ENCODE data around the gene FNIP1. TPM values are rescaled to one million over a fixed set of nuclear protein-coding genes. Genes with fewer than 3 reads are reported as not detected.

FNIP1 gene
- total RNA-seq, 1 experiment from 2014 or later = 14.9 TPM

- H3K36me3 ChIP-seq = peaks cover 24% of the 10 kb centered on the region
- no peak overlapping the region for H3K4me3 ChIP-seq
- H3K27me3 ChIP-seq = no peaks in the 10 kb centered on the region
- peaks cover 38% of the 10 kb centered on the region for H3K9me3 ChIP-seq
- DNase-seq = no peak
These were observed 30.1 kb downstream of the FNIP1 start for GRCh38 chr5:131766689-131767088.

- Histone ChIP-seq H3K9me3 (peaks cover 40% of the 10 kb centered on the region), H3K27me3 (no peaks in the 10 kb centered on the region), H3K36me3 (peaks cover 27% of the 10 kb centered on the region), H3K4me3 (no peak overlapping the region)
- no peak for DNase-seq
These were observed 31.6 kb downstream of the FNIP1 start for GRCh38 chr5:131765261-131765660.

- no peak for DNase-seq
- H3K9me3 ChIP-seq = peaks cover 43% of the 10 kb centered on the region
- no peaks in the 10 kb centered on the region for H3K27me3 ChIP-seq
- H3K4me3 ChIP-seq = no peak overlapping the region
- peaks cover 32% of the 10 kb centered on the region for H3K36me3 ChIP-seq
These were observed 32.8 kb downstream of the FNIP1 start for GRCh38 chr5:131763968-131764367.

GRCh38 chr5:131760793-131761192 is 36.0 kb downstream of the FNIP1 start:
- DNase-seq = no peak
- Histone ChIP-seq H3K4me3 (no peak overlapping the region), H3K27me3 (no peaks in the 10 kb centered on the region), H3K36me3 (peaks cover 29% of the 10 kb centered on the region), H3K9me3 (peaks cover 23% of the 10 kb centered on the region)

GRCh38 chr5:131759704-131760103 is 37.1 kb downstream of the FNIP1 start:
- DNase-seq = no peak
- Histone ChIP-seq H3K4me3 (no peak overlapping the region), H3K27me3 (no peaks in the 10 kb centered on the region), H3K36me3 (peaks cover 20% of the 10 kb centered on the region), H3K9me3 (peaks cover 16% of the 10 kb centered on the region)

GRCh38 chr5:131758520-131758900 is 38.3 kb downstream of the FNIP1 start:
- Histone ChIP-seq H3K27me3 (no peaks in the 10 kb centered on the region), H3K9me3 (peaks cover 6% of the 10 kb centered on the region), H3K4me3 (no peak overlapping the region), H3K36me3 (peaks cover 15% of the 10 kb centered on the region)
- DNase-seq = no peak

GRCh38 chr5:131757830-131758519 is 38.8 kb downstream of the FNIP1 start:
- DNase-seq = no peak
- H3K4me3 ChIP-seq = no peak overlapping the region
- H3K36me3 ChIP-seq = peaks cover 15% of the 10 kb centered on the region
- H3K27me3 ChIP-seq = no peaks in the 10 kb centered on the region
- peaks cover 6% of the 10 kb centered on the region for H3K9me3 ChIP-seq

- Histone ChIP-seq H3K4me3 (no peak overlapping the region), H3K9me3 (peaks cover 6% of the 10 kb centered on the region), H3K27me3 (no peaks in the 10 kb centered on the region), H3K36me3 (peaks cover 15% of the 10 kb centered on the region)
- DNase-seq = no peak
These were observed 39.9 kb downstream of the FNIP1 start for GRCh38 chr5:131756942-131757341.

- Histone ChIP-seq H3K36me3 (peaks cover 11% of the 10 kb centered on the region), H3K9me3 (peaks cover 2% of the 10 kb centered on the region; the same call in 1 of the 2 replicates), H3K4me3 (no peak overlapping the region), H3K27me3 (no peaks in the 10 kb centered on the region)
- DNase-seq = no peak
These were observed 42.5 kb downstream of the FNIP1 start for GRCh38 chr5:131754363-131754762.

GRCh38 chr5:131751506-131751905 is 45.3 kb downstream of the FNIP1 start:
- peaks cover 13% of the 10 kb centered on the region for H3K36me3 ChIP-seq
- no peak for DNase-seq
- no peak overlapping the region for H3K4me3 ChIP-seq
- no peaks in the 10 kb centered on the region for H3K27me3 ChIP-seq
- H3K9me3 ChIP-seq = peaks cover 2% of the 10 kb centered on the region; the same call in 1 of the 2 replicates

GRCh38 chr5:131749723-131750470 is 46.9 kb downstream of the FNIP1 start:
- H3K27me3 ChIP-seq = no peaks in the 10 kb centered on the region
- H3K9me3 ChIP-seq = peaks cover 2% of the 10 kb centered on the region; the same call in 1 of the 2 replicates
- no peak overlapping the region for H3K4me3 ChIP-seq
- DNase-seq = no peak
- peaks cover 13% of the 10 kb centered on the region for H3K36me3 ChIP-seq

GRCh38 chr5:131749138-131749537 is 47.7 kb downstream of the FNIP1 start:
- Histone ChIP-seq H3K4me3 (no peak overlapping the region), H3K9me3 (peaks cover 2% of the 10 kb centered on the region; the same call in 1 of the 2 replicates), H3K27me3 (no peaks in the 10 kb centered on the region), H3K36me3 (peaks cover 14% of the 10 kb centered on the region)
- DNase-seq = peak; percentile 24

- Histone ChIP-seq H3K36me3 (peaks cover 26% of the 10 kb centered on the region), H3K9me3 (no peaks in the 10 kb centered on the region; the same call in 1 of the 2 replicates), H3K4me3 (no peak overlapping the region), H3K27me3 (no peaks in the 10 kb centered on the region)
- no peak for DNase-seq
These were observed 49.4 kb downstream of the FNIP1 start for GRCh38 chr5:131747180-131748105.

- H3K36me3 ChIP-seq = peaks cover 34% of the 10 kb centered on the region
- DNase-seq = no peak
- H3K9me3 ChIP-seq = no peaks in the 10 kb centered on the region
- no peaks in the 10 kb centered on the region for H3K27me3 ChIP-seq
- no peak overlapping the region for H3K4me3 ChIP-seq
These were observed 50.4 kb downstream of the FNIP1 start for GRCh38 chr5:131746423-131746822.

GRCh38 chr5:131745703-131746102 is 51.1 kb downstream of the FNIP1 start:
- no peaks in the 10 kb centered on the region for H3K9me3 ChIP-seq

GRCh38 chr5:131745155-131745554 is 51.7 kb downstream of the FNIP1 start:
- peaks cover 44% of the 10 kb centered on the region for H3K36me3 ChIP-seq
- DNase-seq = no peak
- no peak overlapping the region for H3K4me3 ChIP-seq
- H3K9me3 ChIP-seq = no peaks in the 10 kb centered on the region
- no peaks in the 10 kb centered on the region for H3K27me3 ChIP-seq

More at GRCh38 chr5:131745703-131746102, 51.1 kb downstream of the FNIP1 start:
- DNase-seq = no peak
- H3K4me3 ChIP-seq = no peak overlapping the region
- peaks cover 39% of the 10 kb centered on the region for H3K36me3 ChIP-seq
- no peaks in the 10 kb centered on the region for H3K27me3 ChIP-seq

- Histone ChIP-seq H3K9me3 (no peaks in the 10 kb centered on the region), H3K27me3 (no peaks in the 10 kb centered on the region), H3K36me3 (peaks cover 69% of the 10 kb centered on the region), H3K4me3 (no peak overlapping the region)
- DNase-seq = no peak
These were observed 56.3 kb downstream of the FNIP1 start for GRCh38 chr5:131740477-131740876.
